GM21390 (cell line): ENCODE data around the gene EIF2B5.
"Not testable (repeated sequence)": the region's sequence is repeated elsewhere in the genome, so short reads cannot be mapped to it uniquely, and the experiment has no call there.

ENCODE experiments used
- ATAC-seq: cut with Tn5 transposase; IDR thresholded peaks from one replicate; pipeline ENCODE4 v1.9.1; 2021; ENCODE audit not compliant: unreplicated experiment

The EIF2B5 gene

GRCh38 chr3:184135149-184135910 lies at the start of gene EIF2B5:
Gene EIF2B5, plus strand, starts transcription at chr3:184135358. Its CDS starts 28 bp downstream, at chr3:184135386.
- peak; percentile 81 for ATAC-seq

GRCh38 chr3:184085389-184085852 lies 49.7 kb upstream of the EIF2B5 start:
- no peak for ATAC-seq

DNA sequence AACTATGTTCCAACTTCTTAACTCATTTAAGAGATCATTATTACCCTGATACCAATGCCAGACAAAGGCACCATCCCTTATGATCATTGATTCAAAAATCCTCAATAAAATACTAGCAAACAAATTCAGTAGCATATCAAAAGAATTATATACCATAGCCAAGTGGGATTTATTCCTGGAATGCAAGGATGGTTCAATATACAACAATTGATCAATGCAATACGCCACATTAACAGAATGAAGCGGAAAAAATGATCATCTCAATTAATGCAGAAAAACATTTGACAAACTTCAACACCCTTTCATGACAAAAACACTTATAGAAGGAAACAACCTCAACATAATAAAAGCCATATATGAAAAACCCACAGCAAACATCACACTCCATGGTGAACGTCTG lies 43.0 kb upstream of the EIF2B5 start:
- ATAC-seq, result no peak

DNA sequence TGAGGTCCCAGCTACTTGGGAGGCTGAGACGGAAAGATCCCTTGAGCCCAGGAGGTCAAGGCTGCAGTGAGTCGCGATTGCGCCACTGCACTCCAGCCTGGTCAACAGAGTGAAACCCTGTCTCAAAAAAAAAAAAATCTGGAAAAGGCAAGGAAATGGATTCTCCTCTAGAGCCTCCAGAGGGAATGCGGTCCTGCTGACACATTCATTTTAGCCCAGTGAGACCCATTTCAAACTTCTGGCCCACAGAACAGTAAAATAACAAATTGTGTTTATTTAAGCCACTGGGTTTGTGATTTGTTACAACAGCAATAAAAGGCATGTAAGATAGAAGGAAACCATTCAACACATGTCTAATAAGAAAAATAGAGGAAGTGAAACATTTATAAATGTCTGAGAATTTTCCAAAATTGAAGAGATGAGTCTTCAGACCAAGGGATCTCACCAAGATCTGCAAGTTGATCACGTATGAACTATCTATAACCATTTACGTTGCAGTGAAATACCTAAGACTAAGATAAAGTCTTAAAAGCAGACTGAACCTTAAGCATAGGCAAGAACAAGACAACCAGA lies 38.3 kb upstream of the EIF2B5 start, which contains the start of gene HTR3E:
HTR3E (plus strand) TSS at position 254 of the 573 bp plus-strand sequence. CDS start 466 bp downstream, outside the sequence.
- no peak for ATAC-seq

- ATAC-seq, result no peak
Measured at GRCh38 chr3:184097556-184097955, 37.6 kb upstream of the EIF2B5 start.

DNA sequence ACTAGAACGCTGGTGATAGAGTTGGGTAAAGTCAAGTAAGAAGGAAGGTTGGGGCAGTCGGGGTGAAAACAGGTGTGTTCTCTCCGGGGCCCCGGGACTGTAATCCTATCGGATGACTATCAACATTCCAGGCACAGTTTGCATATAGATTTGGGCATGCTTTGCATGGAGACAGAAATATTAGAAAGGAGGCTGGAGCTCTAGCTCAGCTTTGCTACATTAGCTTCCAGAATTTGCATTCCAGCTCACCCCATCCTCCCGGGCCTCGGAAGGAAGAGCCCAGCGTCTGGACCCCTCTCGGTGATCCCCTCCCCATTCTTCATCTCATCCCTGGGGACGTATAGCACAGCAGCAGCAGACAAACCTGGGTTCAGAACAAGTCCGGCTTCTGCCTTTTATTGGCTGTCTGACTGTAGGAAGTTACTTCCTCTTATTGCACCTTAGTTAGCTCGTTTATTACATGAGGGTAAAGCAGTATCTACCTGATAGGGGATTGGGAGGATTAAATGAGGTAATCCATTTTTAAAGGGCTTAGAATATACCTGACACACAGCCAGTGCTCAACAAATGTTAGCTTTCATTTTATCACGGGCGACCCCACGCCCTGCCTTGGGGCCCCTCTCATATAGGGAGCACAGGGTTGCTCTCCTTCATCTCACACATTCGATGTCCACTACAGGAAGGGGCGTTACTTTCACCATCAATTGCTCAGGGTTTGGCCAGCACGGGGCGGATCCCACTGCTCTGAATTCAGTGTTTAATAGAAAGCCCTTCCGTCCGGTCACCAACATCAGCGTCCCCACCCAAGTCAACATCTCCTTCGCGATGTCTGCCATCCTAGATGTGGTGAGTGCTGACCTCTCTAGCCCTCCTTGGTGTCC lies 35.1 kb upstream of the EIF2B5 start:
- ATAC-seq, result no peak

- ATAC-seq, result no peak
Measured at GRCh38 chr3:184110316-184110725, 24.8 kb upstream of the EIF2B5 start.

GRCh38 chr3:184116017-184116416 lies 19.1 kb upstream of the EIF2B5 start:
- ATAC-seq, result no peak

DNA sequence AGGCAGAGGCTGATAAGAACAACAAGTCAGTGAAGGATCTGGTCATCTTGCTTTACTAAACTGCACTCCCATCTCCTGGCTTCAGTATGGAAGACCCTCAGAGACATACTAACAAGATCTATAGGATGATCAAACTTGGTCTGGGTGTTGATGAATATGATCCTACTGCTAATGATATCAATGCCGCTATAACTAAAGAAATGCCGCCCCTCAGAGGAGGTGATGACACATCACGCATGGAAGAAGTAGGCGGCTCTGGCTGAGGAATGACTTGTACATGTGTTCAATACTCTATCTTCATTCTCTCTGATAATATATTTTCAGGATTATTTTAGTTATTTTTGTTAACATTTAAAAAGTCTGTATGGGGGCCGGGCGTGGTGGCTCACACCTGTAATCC lies 17.5 kb upstream of the EIF2B5 start:
- no peak for ATAC-seq

DNA sequence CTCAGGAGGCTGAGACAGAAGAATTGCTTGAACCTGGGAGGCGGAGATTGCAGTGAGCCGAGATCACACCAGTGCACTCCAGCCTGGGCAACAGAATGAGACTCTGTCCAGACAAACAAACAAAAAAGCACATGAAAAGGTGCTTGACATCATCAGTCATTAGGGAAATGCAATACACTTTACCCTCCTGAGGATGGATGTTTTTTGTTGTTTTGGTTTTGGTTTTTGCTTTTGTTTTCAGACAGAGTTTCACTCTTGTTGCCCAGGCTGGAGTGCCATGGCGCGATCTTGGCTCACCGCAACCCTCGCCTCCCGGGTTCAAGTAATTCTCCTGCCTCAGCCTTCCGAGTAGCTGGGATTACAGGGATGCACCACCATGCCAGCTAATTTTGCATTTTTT lies 14.1 kb upstream of the EIF2B5 start:
- ATAC-seq, result not testable (repeated sequence)

GRCh38 chr3:184126006-184126405 lies 9.2 kb upstream of the EIF2B5 start:
- ATAC-seq, result no peak

- no peak for ATAC-seq
Measured at GRCh38 chr3:184129012-184129411, 6.1 kb upstream of the EIF2B5 start.

- no peak for ATAC-seq
Measured at GRCh38 chr3:184132945-184133344, 2.2 kb upstream of the EIF2B5 start.

DNA sequence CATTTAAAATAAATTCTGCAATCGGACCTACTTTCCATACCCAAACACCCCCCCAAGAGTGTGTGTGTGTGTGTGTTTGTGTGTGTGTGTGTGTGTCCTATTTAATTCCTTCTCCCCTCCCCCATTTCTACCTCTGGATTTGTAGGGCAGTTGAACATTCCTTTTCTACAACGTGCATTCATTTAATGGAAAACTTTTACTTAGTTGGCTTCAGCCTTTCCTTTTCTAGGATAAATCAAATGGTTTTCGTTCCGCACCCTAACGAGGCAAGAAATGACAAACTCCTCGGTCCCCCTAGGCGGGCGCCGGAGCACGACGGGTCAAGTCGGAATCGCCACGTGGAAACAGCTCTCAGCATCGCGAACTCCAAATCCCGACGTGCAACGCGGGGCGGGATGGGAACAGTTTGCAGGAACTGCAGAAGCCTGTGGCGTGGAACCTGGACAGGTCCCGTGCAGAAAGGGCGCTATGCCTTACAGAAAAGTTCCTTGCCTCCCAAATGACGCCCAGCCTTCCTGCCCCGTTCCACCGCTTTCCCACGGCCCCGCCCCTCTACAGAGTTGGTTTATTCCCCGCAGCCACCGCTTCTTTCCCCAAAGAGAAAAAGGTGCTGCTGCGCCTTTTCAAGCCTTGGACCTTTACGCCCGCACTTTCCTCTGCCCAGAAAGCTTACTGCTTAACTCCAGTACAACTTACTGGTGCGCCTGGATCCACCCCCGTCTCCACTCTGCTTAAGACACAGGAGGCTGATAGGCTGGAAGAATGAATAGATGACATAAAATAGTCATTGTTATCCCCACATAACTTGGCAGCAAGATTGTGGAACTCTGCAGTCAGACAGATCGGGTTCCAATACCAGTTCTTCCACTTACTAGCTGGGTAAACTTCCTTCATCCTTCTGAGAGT lies 1.1 kb upstream of the EIF2B5 start:
- ATAC-seq, result peak; percentile 42

- ATAC-seq, result peak; percentile 5
Measured at GRCh38 chr3:184134746-184135148, 411 bp upstream of the EIF2B5 start.

DNA sequence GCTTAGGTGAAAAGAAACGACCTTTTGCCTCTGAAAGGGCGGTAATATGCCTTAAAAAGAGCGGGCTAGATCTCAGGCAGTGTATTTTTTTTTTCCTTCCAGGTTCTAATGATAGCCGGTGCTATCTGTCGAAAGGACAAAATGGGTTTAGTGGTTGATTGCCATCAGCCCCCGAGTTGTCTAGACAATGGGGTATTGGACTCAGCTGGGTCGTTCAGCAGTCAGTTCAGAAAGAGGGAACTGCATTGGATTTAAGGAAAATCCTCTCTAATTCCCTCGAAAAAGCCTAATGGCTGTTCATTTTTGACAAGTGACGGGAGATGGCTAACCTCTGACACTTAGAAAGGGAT lies 728 bp downstream of the EIF2B5 start:
- ATAC-seq, result no peak

- ATAC-seq, result no peak
Measured at GRCh38 chr3:184140436-184140835, 5.3 kb downstream of the EIF2B5 start.

DNA sequence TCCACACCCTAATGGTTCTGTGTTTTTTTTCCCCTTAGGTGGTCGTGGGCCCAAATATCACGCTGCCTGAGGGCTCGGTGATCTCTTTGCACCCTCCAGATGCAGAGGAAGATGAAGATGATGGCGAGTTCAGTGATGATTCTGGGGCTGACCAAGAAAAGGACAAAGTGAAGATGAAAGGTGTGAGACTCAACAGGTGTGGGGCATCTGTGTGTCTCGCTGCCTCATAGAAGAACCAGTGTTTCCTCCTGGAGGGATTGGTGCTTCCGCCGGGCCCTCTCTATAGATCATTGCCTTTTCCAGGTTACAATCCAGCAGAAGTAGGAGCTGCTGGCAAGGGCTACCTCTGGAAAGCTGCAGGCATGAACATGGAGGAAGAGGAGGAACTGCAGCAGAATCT lies 7.0 kb downstream of the EIF2B5 start:
- ATAC-seq, result no peak

GRCh38 chr3:184143327-184143726 lies 8.2 kb downstream of the EIF2B5 start:
- ATAC-seq, result no peak

DNA sequence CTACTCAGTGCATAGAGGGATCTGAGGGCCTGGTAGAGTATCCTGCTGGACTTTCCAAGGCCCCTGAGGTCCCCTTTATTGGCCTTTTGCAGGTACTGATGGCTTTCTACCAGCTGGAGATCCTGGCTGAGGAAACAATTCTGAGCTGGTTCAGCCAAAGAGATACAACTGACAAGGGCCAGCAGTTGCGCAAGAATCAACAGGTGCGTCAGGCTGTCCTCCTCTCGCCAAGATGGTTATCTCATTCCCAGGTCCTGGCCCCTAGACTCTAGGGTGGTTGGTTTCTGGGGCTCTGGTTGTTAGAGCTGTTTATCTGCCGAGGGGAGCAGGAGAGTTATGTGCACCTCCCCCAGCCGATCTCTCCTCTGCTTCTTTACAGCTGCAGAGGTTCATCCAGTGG lies 9.3 kb downstream of the EIF2B5 start:
- no peak for ATAC-seq

DNA sequence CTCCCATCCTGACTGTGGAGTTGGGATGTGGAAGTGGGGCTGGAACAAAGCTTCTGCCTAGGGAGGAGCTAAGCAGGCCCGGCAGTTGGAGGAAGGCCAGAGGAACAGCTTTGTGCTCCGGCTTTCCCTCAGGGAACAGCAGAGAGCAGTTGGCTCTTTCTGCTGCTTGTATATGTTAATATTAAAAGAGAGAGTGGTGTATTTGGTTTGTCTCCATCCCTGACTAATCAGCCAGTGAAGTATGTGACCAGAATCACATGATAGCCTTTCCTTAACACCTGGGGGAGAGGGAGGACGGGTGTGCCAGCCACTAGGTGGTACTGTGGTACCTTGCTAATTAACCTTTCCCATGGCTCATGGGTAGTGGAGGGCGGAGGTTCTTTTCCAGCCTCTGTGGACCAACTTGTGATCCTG lies 10.0 kb downstream of the EIF2B5 start:
- no peak for ATAC-seq
